NCI-H524 (cell line): ENCODE measurements around the gene ATG4A.

ENCODE experiments used
- DNase-seq, 2 experiments: peaks; one replicate each; lab custom pipeline; 2025; lab: John Stamatoyannopoulos, UW

ATG4A gene

DNA sequence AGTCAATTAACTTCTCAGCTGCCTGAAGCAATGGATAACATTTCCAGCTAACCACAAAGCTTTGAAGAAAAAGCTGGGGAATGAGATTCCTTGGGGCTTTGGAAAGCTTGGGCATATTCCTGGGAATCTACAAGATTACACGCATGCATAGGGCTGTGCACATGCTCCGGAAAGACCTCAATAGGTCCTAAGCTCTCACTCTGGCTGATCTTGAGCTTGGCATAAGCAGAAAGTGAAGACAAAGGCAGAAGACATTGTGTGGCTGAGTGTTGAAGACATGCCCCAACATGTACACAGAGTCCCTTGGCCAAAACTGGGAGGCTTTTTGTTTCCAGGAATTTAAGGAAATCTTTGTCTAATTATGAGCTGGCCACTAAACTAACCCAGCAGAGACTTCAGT, 31.2 kb downstream of the ATG4A start:
- no peak for DNase-seq

DNA sequence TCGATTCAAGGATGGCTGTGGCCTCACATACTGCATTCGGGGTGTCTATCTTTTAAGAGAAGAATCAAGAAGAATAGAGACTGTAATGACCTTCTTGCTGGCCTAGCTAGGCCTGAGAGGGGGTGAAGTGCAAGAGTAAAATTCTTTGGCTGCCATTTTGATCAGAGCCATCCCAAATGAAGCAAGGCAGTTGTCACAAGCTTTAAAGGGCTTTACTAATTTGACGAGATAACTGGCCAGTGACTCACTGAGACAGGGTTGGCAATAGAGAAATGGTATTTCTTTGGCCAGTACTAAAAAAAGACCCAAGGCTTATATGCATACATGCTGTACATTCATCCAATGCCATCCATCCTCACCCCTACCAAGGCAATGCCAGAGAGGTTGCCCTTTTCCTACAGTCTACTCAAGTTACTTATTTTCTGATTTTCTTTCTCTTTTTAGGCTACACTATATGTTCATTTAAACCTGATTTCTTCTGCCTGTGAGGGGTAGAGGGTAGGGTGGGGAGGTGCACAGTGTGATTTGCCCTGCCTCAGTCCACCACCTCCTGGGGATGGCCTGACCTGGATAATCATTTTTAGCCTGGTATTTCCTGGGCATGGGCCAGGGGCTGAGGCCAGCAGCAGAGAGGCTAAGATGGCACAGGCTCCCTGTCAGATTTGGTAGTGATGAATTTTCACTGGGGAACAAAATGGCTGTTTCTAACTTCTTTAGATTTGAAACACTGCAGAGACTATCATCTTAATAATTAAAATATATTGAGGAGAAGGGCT, 32.2 kb downstream of the ATG4A start:
- DNase-seq = no peak

DNA sequence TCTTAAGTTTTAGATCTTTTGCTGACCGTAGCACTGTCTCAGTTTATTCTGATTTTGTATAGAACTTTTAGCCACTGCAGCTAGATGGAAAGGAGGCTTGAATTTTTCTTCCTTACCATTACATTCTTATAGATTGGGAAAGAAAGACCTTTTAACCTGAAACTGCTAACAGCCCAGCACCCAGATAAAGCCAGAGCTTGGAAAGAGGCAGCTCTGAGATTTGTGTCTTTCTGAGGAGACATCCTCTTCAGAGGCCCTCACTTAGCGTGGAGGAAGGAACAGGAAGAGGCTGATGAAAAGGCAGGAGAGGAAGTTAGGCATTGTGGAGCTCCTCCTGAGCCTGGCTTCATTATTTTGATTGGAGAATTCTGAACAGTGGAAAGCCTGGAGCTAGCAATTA, 35.1 kb downstream of the ATG4A start:
- no peak for DNase-seq

DNA sequence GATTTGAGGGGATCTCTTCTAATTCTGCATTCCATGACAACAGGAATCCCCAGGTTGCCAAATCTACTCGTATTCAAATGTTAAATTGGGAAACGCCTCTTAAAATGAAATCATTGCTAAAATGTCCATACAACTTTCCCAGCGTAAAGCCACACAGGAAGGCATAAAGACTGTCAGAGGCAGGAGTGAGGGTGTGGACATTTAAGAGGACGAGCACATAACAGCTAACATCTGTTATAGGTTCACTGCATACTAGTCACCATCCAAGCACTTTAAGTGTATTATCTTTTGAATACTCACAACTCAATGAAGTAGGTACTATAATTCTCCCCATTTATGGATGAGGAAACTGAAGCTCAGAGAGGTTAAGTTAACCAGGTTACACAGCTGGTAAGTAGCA, 35.6 kb downstream of the ATG4A start:
- no peak for DNase-seq

DNA sequence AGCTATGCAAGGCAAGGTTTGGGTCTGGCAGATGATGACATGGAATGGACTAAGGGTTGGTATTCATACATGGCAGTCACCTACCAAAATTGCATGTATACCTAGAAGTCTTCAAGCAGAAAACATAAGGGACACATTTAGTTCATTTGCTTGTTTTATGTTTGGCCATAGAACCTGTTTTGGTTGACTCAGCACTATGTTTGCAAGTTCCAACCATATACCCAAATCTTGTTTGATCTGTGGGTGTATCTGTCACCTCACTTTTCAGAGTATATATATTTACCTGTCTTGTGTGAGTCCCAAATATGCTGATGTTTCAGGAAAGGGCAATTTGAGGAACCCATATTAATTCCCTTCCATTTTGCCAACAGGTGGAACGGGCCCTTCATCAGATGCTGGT, 39.3 kb downstream of the ATG4A start:
- no peak for DNase-seq

DNA sequence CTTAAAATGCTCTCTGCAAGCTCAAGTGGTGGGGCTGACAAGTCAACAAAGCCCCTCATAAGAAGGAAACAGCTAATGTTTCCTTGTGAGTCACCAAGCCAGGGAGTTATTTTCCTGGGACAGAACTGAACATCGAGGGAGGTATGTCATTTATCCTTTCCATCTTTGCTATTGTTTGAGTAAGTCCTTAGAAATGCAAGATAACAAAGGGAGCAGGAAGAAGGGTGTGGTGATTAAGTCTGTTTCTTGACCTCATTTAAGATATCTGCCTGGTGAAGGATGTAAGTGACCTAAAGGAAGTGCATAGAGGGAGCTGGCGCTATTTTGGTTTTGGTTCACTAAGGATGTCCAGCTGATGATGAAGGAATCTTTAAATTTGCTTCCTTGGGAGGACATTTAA, 39.9 kb downstream of the ATG4A start:
- no peak for DNase-seq

DNA sequence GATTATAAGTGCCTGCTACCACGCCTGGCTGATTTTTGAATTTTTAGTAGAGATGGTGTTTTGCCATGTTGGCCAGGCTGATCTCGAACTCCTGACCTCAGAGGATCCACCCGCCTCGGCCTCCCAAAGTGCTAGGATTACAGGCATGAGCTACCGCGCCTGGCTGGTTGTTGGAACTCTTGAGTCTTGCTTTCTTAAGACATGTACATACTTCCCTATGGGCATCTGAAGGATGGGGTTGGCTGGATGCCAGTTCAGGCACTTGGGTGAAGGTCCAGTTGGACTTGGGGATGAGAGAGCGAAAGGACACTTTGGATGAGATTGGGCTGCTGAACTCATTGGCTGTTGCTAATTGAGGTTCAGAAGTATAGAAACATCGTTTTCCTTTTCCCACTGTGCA, 40.5 kb downstream of the ATG4A start:
- no peak for DNase-seq

DNA sequence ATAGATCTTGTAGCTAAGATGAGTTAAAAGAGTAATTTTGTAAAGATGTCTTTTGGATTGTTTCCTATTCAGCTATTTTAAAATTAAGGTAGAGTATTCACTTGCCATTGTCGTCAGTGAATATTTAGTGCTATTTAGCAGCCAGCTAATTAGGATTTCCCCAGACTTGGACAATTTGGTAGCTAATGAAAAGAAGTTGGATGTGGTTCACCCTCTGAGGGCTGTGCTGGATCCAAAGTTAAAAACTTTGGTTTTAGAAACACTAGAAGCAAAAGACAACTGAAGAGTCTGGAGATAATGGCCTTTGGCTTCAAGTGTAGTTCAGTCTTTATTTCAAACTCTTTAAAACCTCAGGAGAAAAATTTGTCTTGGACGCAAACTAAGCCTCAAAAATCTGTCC, 41.3 kb downstream of the ATG4A start:
- DNase-seq = no peak

DNA sequence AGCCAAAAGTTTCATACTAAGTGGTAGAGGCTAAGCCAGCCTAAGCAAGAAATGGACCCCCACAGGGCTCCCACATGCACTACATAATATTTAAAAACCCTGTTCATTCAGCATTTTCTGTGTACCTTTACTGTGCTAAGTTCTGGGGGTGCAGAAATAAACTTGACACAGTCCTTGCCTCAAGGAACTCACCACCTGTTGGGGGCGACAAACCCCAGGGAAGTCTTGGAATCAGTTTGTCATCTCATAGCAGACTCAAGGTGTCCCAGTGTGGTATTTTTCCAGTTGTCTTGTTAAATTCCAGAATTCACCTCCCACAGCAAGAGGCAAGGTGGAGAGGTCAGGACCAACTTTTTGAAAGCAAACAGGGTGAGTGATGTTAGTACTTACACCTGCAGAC, 43.1 kb downstream of the ATG4A start:
- DNase-seq = no peak

DNA sequence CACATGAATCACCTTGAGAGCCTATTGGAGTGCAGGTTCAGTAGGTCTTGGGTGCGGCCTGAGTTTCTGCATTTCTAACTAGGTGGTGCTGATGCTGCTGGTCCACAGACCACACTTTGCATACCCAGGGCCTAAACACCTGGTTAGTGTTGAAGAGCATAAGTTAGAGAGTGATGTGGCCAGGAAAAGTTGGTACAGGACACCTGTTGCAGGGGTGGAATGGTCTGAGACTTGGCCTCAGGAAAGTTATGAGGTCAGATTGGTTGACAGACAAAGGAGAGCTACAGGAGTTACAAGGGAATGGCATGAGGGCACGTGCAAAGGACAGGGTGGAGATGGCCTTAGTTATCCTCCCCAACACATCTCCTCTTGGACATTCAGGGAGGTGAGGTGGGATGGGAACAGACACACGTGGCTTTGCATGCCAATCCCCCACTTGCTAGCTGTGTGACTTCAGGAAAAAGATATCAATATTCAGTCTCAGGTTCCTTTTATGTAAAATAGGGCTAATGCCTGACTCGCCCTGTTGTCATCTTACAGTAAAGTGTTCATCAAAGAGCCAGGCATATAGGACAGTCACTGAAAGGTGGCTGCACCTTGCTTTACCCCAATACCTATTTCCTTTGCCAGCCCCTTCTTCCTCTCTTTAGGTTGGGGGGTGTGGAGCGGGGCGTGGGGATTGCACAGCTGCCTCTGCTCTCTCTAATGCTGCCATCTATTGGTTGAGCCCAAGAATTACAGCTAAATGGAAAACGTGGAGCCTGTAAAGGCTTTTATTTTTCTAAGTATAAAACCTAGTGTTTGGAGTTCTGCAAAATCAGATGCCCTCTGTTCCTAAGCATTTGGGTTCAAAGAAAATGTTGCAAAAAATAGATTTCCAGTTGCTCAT, 47.5 kb downstream of the ATG4A start:
- DNase-seq = peak in 1 of 2 experiments; percentile 6

DNA sequence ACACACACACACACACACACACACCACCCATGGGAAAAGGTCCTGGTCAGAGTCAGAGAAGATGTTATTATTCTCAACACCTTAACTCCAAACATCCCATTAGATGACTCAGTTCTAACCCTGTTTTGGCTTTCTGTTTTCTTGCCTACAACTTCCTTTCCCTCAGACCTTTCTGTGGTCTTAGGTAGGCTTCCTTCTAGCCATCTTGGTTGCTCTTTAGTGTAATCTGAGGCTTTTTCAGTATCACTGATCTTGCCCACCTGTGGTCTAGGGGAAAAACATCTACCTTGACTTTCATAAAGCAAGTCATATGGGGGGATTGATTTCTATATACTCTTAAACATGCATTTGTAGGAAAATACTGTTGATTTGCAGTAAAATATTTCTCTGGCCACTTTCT, 56.9 kb downstream of the ATG4A start:
- no peak for DNase-seq

DNA sequence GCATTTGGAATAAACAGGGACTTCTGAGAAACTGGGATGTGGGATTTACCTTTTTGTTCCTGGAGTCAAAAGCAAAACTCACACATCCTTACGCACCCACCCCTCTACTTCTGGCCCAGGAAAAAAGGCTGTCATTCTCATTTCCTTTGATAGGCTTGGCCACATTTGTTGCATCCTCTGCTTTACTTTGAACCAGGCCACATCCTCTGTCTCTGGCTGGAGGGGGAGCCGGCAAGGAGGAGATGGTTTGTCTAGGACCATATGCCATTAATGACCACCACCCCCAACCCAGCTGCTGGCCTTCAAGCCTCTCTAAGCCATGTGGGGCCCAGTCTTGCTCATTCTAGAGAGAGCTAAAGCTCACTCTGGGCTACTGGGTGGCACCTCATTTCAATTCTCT, 64.5 kb downstream of the ATG4A start:
- no peak for DNase-seq

DNA sequence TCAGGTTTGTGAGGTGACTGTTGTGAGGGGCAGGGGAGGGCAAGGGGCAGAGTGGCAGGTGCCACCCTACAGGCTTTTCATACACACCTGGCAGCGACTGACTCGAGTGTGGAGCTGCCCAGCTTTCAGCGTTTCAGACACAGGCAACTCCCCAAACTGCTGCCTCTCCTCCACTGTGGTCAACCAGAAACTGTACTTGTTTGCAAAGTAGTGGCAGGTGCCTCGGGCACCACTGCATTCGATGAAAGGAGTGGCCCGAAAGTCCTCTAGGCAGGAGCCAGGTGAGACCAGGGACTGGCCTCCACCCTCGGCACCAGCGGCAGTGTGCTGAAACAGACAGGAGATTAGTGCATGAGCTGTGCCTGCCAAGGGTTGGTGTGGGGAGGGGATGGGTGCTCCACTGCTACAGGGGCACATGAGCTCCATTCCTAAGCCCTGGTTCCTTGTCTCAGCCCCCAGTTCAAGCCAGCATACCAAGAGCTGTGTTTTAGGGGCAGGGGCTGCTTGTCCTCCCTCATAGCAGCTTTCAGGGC, 65.4 kb downstream of the ATG4A start:
- no peak for DNase-seq

DNA sequence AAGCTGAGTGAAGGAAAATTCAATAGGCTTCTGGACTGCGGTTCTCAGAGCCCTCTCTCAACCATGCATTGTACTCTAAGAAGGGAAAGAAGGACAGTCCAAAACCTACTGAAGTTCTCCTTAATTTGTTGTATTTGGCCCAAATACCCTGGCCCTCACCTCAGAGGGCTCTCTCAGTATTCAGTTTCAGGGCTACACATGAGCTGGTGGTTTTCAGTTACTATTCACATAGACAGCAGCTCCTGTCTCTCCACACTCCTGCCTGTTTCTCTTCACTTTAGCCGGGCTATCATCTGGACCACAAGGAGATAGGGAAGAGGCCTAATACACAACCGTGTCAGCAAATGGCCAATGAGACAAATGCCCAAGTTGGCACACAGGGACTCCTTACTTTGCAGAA, 66.0 kb downstream of the ATG4A start:
- no peak for DNase-seq

DNA sequence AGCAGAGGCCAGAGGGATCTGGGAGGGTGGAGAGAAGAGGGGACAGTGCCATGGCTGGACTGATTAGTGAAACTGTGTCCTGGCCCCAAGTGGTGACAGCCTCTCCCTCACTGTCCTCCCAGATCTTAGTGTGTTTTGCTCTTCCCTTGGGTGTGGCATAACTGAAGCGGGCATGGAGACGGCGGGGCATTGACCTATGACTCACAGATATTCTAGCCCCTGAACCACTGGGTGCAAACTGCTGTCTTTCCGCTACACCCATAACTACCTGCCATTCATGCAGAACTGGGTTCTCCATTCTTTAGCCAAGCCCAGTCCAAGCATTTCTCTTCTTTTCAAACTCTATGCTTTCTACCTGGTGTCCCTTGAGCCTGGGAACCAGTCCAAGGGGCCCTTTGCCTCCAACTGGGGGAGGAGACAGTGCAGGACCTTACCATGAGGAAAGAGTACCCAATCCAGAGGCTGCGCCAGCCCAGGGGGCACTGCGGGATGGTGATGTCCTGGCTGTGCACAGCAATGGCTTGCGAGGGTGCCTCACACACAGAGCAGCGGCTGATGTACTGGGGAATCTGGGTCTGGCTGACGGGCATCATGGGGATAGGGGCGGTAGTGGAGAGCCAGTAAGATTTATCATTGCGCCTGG, 67.6 kb downstream of the ATG4A start:
- no peak for DNase-seq

DNA sequence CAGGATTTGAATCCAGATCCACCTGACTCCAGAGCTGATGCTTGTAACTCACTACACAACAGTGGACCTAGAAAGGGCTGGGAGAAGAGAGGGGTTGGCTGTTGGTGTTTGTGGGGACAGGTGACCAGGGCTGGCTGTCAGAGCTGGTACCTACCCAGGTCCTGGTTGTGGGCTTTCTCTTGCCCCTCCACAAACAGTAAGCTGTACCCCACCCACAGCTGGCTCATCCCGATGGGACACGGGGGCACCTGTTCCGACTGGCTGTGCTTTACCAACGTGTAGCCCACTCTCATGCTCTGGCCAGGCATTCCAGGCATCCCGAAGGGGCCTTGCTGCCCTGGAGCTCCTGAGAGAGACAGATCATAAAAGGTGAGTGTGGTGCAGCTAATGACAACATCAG, 68.7 kb downstream of the ATG4A start:
- DNase-seq = no peak

DNA sequence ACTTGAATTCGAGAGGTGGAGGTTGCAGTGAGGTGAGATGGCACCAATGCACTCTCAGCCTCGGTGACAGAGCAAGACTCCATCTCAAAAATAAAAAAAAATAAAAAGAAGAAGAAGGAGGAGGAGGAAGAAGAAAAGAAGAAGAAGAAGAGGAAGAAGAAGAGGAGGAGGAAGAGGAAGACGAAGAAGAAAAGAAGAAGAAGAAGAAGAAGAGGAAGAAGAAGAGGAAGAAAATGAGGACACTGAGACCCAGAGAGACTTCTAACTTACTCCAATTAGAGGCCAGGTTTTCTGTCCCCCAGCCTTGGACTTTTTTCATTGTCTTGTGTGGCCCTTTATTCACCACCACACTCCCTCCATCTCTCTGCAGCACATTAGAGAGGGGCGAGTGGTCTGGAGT, 70.7 kb downstream of the ATG4A start:
- no peak for DNase-seq

DNA sequence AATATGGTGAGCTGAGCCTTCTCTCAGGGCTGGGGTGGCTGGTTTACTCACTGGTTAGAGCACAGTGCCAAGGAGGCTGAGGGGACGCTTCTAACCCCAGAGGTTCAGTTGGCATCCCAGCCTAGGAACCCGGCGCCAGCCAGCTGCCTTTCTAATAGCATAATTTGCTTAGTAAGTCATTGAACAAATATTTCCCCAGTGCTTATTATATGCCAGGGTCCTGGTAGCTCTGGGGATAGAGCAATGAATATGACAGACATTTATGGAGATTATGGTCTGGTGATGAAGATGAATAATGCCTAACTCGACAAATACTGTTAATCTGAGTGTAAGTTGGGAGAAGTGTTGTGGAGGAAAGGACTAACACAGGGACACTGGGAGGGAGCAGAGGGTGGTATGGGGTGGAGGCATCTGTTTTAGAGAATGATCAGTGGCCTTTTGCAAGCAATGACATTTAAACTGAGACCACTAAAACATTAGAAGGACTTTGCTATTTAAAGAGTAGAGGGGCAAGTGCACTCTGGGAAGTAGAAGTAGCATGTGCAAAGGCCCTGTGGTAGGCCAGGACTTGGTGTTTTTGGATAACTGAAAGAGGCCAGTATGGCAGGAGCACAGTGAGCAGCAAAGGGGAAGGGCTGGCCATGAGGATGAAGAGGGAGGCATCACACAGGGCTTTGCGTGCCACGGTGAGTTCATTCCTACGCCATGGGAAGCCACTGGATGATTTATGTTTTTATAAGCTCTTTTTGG, 71.9 kb downstream of the ATG4A start:
- no peak for DNase-seq

DNA sequence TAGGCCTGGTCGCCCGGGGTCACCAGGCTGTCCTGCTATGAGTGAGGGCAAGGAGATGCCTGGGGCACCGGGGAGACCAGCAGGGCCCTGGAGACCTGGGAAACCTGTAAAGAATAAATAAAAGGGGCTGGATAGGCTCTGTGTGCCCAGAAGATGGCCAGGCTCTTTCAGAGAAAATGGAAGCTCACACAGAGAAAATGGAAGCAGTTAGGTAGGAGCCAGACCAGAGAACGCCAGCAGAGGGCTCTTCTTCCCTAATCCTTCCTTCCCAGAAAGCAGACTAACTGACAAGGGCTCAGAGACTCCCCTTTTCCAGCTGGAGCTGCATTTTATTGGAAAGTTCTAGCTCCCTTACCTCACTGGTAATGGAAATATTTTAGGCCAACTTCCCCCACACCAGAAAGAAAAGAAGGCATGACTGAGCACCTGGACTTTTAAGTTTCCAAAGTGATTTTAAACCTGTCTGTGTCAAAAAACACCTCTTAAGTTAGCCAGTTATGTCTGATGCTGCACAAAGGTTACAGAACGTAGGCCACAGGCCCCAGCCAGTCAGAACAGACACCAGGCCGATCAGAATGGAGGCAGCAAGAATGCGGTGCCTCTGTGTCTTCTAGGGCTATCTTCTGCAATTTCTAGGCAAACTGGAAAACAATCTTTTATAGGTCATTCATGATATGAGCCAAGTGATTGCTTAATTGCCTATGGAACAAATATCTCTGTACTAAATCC, 74.0 kb downstream of the ATG4A start:
- peak in 1 of 2 experiments; percentile 60 for DNase-seq

DNA sequence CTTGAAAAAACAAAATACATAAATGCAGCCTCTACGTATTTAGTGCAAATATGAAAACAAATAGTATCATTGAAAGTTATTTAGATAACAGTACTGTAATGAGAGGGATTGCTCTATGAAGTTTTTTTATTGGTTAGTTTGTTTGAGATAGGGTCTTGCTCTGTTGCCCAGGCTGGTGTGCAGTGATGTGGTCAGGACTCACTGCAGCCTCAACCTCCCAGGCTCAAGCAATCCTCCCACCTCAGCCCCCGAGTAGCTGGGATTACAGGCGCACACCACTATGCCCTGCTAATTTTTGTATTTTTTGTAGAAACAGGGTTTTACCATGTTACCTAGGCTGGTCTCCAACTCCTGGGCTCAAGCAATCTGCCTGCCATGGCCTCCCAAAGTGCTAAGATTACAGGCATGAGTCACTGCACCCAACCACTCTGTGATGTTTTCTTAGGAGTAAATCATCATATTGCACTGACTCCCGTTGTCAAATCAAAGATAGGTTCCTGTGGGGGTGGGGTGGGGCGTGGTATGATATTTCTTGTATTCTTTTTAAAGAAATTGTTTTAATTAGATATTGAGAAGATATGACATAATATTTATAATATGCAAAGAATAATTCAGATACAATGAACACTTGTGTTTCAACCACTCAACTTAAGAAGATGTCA, 75.8 kb downstream of the ATG4A start:
- no peak for DNase-seq
